Activated T-helper 2 cell treated with anti-CD3 and anti-CD28 coated beads, Interferon-gamma antibody, Interleukin-2, Interleukin-4, amounts not matched to agents 10 μg/mL and 5 μg/mL and 100 μg/mL, durations not matched to agents 14 hours and 24 hours and 36 hours (primary cell): ENCODE measurements around the gene ETV1. TPM values are rescaled to one million over a fixed set of nuclear protein-coding genes. Genes with fewer than 3 reads are reported as not detected.
A peak's percentile ranks its signal among the peaks of the same experiment; 100 is the strongest.

Source experiments
- DNase-seq: peaks from one replicate; pipeline ENCODE4 v3.0.0; 2021; ENCODE audit warnings: low spot score
- H3K27ac Mint-ChIP-seq: one replicate; pipeline ENCODE4 v1.8.0; 2021; ENCODE audit warnings: mixed read lengths
- H3K27me3 Mint-ChIP-seq: one replicate; pipeline ENCODE4 v1.8.0; 2021; ENCODE audit warnings: low read depth, mixed read lengths
- H3K36me3 Mint-ChIP-seq: one replicate; pipeline ENCODE4 v1.8.0; 2021; ENCODE audit warnings: low read depth, mixed read lengths
- H3K4me1 Mint-ChIP-seq: one replicate; pipeline ENCODE4 v1.8.0; 2021; ENCODE audit warnings: low read depth, mixed read lengths
- H3K4me3 Mint-ChIP-seq: one replicate; pipeline ENCODE4 v1.8.0; 2021; ENCODE audit warnings: low read depth, mild to moderate bottlenecking, moderate library complexity, mixed read lengths
- H3K9me3 Mint-ChIP-seq: one replicate; pipeline ENCODE4 v1.8.0; 2021; ENCODE audit warnings: mixed read lengths
- intact Hi-C: fragments of 100-400 bp; cut with micrococcal nuclease; formaldehyde crosslinking; loops from one replicate; pipeline ENCODE4 v1.15.1; 2023
- total RNA-seq: library from RNA; stranded (reverse); gene quantifications from 2 replicates; pipeline ENCODE4 v1.2.3, GENCODE V29; 2022

Gene ETV1
- total RNA-seq, 1 donor from 2014 or later, result 0.05 TPM

GRCh38 chr7:13910805-13911551 lies 78.5 kb downstream of the ETV1 start:
- H3K27me3 Mint-ChIP-seq, result peaks cover 1% of the 10 kb centered on the region
- H3K4me1 Mint-ChIP-seq, result peaks cover 25% of the 10 kb centered on the region
- intact Hi-C loops, result loop anchor here (2.0 kb wide), 1 partner anchor 78 kb away; the partner anchor contains the start of gene ETV1
- no peaks in the 10 kb centered on the region for H3K9me3 Mint-ChIP-seq
- no peak overlapping the region for H3K27ac Mint-ChIP-seq
- no peaks in the 10 kb centered on the region for H3K36me3 Mint-ChIP-seq
- no peak for DNase-seq
- H3K4me3 Mint-ChIP-seq, result peak overlapping the region; percentile 17

- intact Hi-C loops, result loop anchor here (5.0 kb wide), 1 partner anchor 57 kb away; no protein-coding TSS in a partner anchor
- DNase-seq, result no peak
- Mint-ChIP-seq H3K27me3 (peaks cover 1% of the 10 kb centered on the region), H3K27ac (no peak overlapping the region), H3K4me3 (peak overlapping the region; percentile 33), H3K4me1 (peaks cover 25% of the 10 kb centered on the region), H3K9me3 (no peaks in the 10 kb centered on the region), H3K36me3 (no peaks in the 10 kb centered on the region)
Measured at GRCh38 chr7:13908667-13909397, 80.6 kb downstream of the ETV1 start.

GRCh38 chr7:13907831-13908230 lies 81.6 kb downstream of the ETV1 start:
- intact Hi-C loops, result loop anchor here (5.0 kb wide), 1 partner anchor 56 kb away; no protein-coding TSS in a partner anchor
- H3K4me3 Mint-ChIP-seq, result no peak overlapping the region

GRCh38 chr7:13904689-13905088 lies 84.8 kb downstream of the ETV1 start:
- Mint-ChIP-seq H3K36me3 (no peaks in the 10 kb centered on the region), H3K4me1 (peaks cover 13% of the 10 kb centered on the region), H3K27ac (no peak overlapping the region), H3K9me3 (no peaks in the 10 kb centered on the region), H3K4me3 (no peak overlapping the region), H3K27me3 (peaks cover 1% of the 10 kb centered on the region)
- intact Hi-C loops, result loop anchor here (5.0 kb wide), 1 partner anchor 52 kb away; no protein-coding TSS in a partner anchor
- no peak for DNase-seq

More at GRCh38 chr7:13907831-13908230, 81.6 kb downstream of the ETV1 start:
- Mint-ChIP-seq H3K27ac (no peak overlapping the region), H3K9me3 (no peaks in the 10 kb centered on the region), H3K27me3 (peaks cover 1% of the 10 kb centered on the region), H3K36me3 (no peaks in the 10 kb centered on the region), H3K4me1 (peaks cover 25% of the 10 kb centered on the region)
- no peak for DNase-seq

GRCh38 chr7:13904007-13904406 lies 85.5 kb downstream of the ETV1 start:
- H3K4me1 Mint-ChIP-seq, result peaks cover 8% of the 10 kb centered on the region
- H3K27me3 Mint-ChIP-seq, result peaks cover 1% of the 10 kb centered on the region
- intact Hi-C loops, result no loop called here
- H3K4me3 Mint-ChIP-seq, result no peak overlapping the region
- H3K27ac Mint-ChIP-seq, result no peak overlapping the region
- no peaks in the 10 kb centered on the region for H3K36me3 Mint-ChIP-seq
- no peaks in the 10 kb centered on the region for H3K9me3 Mint-ChIP-seq
- DNase-seq, result no peak

GRCh38 chr7:13901577-13901976 lies 87.9 kb downstream of the ETV1 start:
- no peak overlapping the region for H3K27ac Mint-ChIP-seq
- intact Hi-C loops, result no loop called here
- no peaks in the 10 kb centered on the region for H3K4me1 Mint-ChIP-seq
- DNase-seq, result no peak
- H3K9me3 Mint-ChIP-seq, result no peaks in the 10 kb centered on the region
- no peak overlapping the region for H3K4me3 Mint-ChIP-seq
- no peaks in the 10 kb centered on the region for H3K36me3 Mint-ChIP-seq
- H3K27me3 Mint-ChIP-seq, result no peaks in the 10 kb centered on the region

GRCh38 chr7:13898957-13899670 lies 90.4 kb downstream of the ETV1 start:
- Mint-ChIP-seq H3K36me3 (no peaks in the 10 kb centered on the region), H3K9me3 (no peaks in the 10 kb centered on the region), H3K4me3 (no peak overlapping the region), H3K27me3 (no peaks in the 10 kb centered on the region), H3K4me1 (no peaks in the 10 kb centered on the region), H3K27ac (no peak overlapping the region)
- intact Hi-C loops, result no loop called here
- no peak for DNase-seq

- Mint-ChIP-seq H3K36me3 (no peaks in the 10 kb centered on the region), H3K9me3 (no peaks in the 10 kb centered on the region), H3K4me3 (no peak overlapping the region), H3K4me1 (no peaks in the 10 kb centered on the region), H3K27me3 (no peaks in the 10 kb centered on the region), H3K27ac (no peak overlapping the region)
- no peak for DNase-seq
- intact Hi-C loops, result no loop called here
Measured at GRCh38 chr7:13897819-13898218, 91.6 kb downstream of the ETV1 start.

GRCh38 chr7:13894954-13895353 lies 94.5 kb downstream of the ETV1 start:
- no peaks in the 10 kb centered on the region for H3K9me3 Mint-ChIP-seq
- H3K27me3 Mint-ChIP-seq, result no peaks in the 10 kb centered on the region

GRCh38 chr7:13894377-13894776 lies 95.1 kb downstream of the ETV1 start:
- H3K4me1 Mint-ChIP-seq, result no peaks in the 10 kb centered on the region
- H3K9me3 Mint-ChIP-seq, result no peaks in the 10 kb centered on the region
- no peak overlapping the region for H3K4me3 Mint-ChIP-seq
- intact Hi-C loops, result no loop called here
- no peak for DNase-seq
- no peaks in the 10 kb centered on the region for H3K27me3 Mint-ChIP-seq
- H3K27ac Mint-ChIP-seq, result no peak overlapping the region
- H3K36me3 Mint-ChIP-seq, result no peaks in the 10 kb centered on the region

More at GRCh38 chr7:13894954-13895353, 94.5 kb downstream of the ETV1 start:
- Mint-ChIP-seq H3K36me3 (no peaks in the 10 kb centered on the region), H3K4me1 (no peaks in the 10 kb centered on the region), H3K27ac (no peak overlapping the region), H3K4me3 (no peak overlapping the region)
- no peak for DNase-seq
- intact Hi-C loops, result no loop called here

- Mint-ChIP-seq H3K4me3 (no peak overlapping the region), H3K27ac (no peak overlapping the region), H3K4me1 (no peaks in the 10 kb centered on the region), H3K36me3 (no peaks in the 10 kb centered on the region), H3K9me3 (no peaks in the 10 kb centered on the region), H3K27me3 (no peaks in the 10 kb centered on the region)
- no peak for DNase-seq
- intact Hi-C loops, result no loop called here
Measured at GRCh38 chr7:13890793-13891192, 98.7 kb downstream of the ETV1 start.

- H3K36me3 Mint-ChIP-seq, result no peaks in the 10 kb centered on the region
- no peaks in the 10 kb centered on the region for H3K4me1 Mint-ChIP-seq
Measured at GRCh38 chr7:13886356-13886755, 103.1 kb downstream of the ETV1 start.

More at GRCh38 chr7:13886356-13886755, 103.1 kb downstream of the ETV1 start:
- intact Hi-C loops, result no loop called here
- Mint-ChIP-seq H3K27me3 (no peaks in the 10 kb centered on the region), H3K4me3 (no peak overlapping the region), H3K27ac (no peak overlapping the region), H3K9me3 (no peaks in the 10 kb centered on the region)
- no peak for DNase-seq
